H1 (cell line): ENCODE measurements around the gene KIF3B. TPM values are rescaled to one million over a fixed set of nuclear protein-coding genes. Genes with fewer than 3 reads are reported as not detected.

Experiments
- CTCF ChIA-PET: fragments of 300-600 bp; sonication (Branson Sonifier 250); formaldehyde crosslinking; loops from one replicate; lab custom pipeline; 2021; ENCODE audit not compliant: partially characterized antibody; lab: Charles Lee
- POLR2A ChIA-PET: fragments of 300-600 bp; sonication (Branson Sonifier 250); formaldehyde crosslinking; loops from one replicate; lab custom pipeline; 2021; ENCODE audit warnings: inconsistent platforms; ENCODE audit not compliant: partially characterized antibody; lab: Charles Lee
- DNase-seq, 2 experiments: peaks; one replicate each; pipeline versions ENCODE4 v3.0.0 to v3.0.0-alpha.2; 2010 to 2022; ENCODE audit warnings: low spot score in 2 of 2, low read depth in 1 of 2, mixed read lengths in 1 of 2
- FAIRE-seq: peaks from 2 replicates; lab custom pipeline; 2011; peaks lifted over from hg19 to GRCh38; lab: Jason Lieb, UNC
- H2AFZ ChIP-seq: 2 replicates; pipeline ENCODE4 v1.8.1; 2012; ENCODE audit warnings: low read length, inconsistent platforms
- H2AK5ac ChIP-seq: 2 replicates; pipeline ENCODE4 v1.6.1; 2013; ENCODE audit warnings: low read depth, low read length
- H2BK120ac ChIP-seq: replicated peaks from 2 replicates; pipeline ENCODE3; 2013; ENCODE audit warnings: low read depth, low read length, inconsistent platforms
- H2BK12ac ChIP-seq: 2 replicates; pipeline ENCODE4 v1.6.1; 2013; ENCODE audit warnings: low read depth, low read length
- H2BK15ac ChIP-seq: 2 replicates; pipeline ENCODE4 v1.6.1; 2013; ENCODE audit warnings: low read length
- H2BK20ac ChIP-seq: 2 replicates; pipeline ENCODE4 v1.6.1; 2013; ENCODE audit warnings: low read length
- H2BK5ac ChIP-seq: 2 replicates; pipeline ENCODE4 v1.6.1; 2013; ENCODE audit warnings: low read depth, low read length
- H3K14ac ChIP-seq: 2 replicates; pipeline ENCODE4 v1.6.1; 2013; ENCODE audit warnings: inconsistent platforms; ENCODE audit not compliant: insufficient read length
- H3K18ac ChIP-seq: 2 replicates; pipeline ENCODE4 v1.6.1; 2013; ENCODE audit warnings: low read length; ENCODE audit errors: extremely low read depth
- H3K23ac ChIP-seq: 2 replicates; pipeline ENCODE4 v1.6.1; 2013; ENCODE audit warnings: inconsistent platforms; ENCODE audit not compliant: insufficient read length
- H3K23me2 ChIP-seq: 2 replicates; pipeline ENCODE4 v1.6.1; 2013; ENCODE audit warnings: low read depth, low read length
- H3K27ac ChIP-seq: 2 replicates; pipeline ENCODE4 v1.6.1; 2011; ENCODE audit warnings: low read depth, low read length, inconsistent platforms
- H3K27me3 ChIP-seq, 4 experiments: replicated peaks in 1 of 4; 1 replicate in 1 of 4; 2 replicates in 3 of 4; pipeline versions ENCODE4 v1.6.1 to v1.8.1; 2011 to 2013; ENCODE audit warnings: low read length in 3 of 4, mild to moderate bottlenecking in 3 of 4, inconsistent platforms in 2 of 4, mixed read lengths in 2 of 4, moderate library complexity in 1 of 4; ENCODE audit not compliant: control insufficient read depth in 3 of 4, insufficient read depth in 3 of 4; ENCODE audit errors: extremely low read depth in 1 of 4
- H3K36me3 ChIP-seq, 4 experiments: 2 replicates each; pipeline versions ENCODE4 v1.6.1 to v1.8.1; 2011 to 2013; ENCODE audit warnings: mild to moderate bottlenecking in 4 of 4, low read length in 3 of 4, moderate library complexity in 2 of 4, control low read depth in 1 of 4, inconsistent platforms in 1 of 4; ENCODE audit not compliant: insufficient read depth in 4 of 4, control insufficient read depth in 2 of 4
- H3K4ac ChIP-seq: replicated peaks from 2 replicates; pipeline ENCODE3; 2013; ENCODE audit warnings: low read length, low read depth, mixed read lengths, inconsistent platforms; ENCODE audit not compliant: insufficient read length
- H3K4me1 ChIP-seq, 4 experiments: replicated peaks in 1 of 4; 1 replicate in 1 of 4; 2 replicates in 3 of 4; pipeline versions ENCODE4 v1.6.1 to v1.8.1; 2011 to 2013; ENCODE audit warnings: low read length in 3 of 4, inconsistent platforms in 2 of 4, mixed read lengths in 1 of 4; ENCODE audit not compliant: insufficient read depth in 4 of 4, control insufficient read depth in 3 of 4
- H3K4me2 ChIP-seq, 2 experiments: 2 replicates each; pipeline versions ENCODE4 v1.6.1 to v1.8.1; 2011 to 2013; ENCODE audit warnings: low read depth in 2 of 2, low read length in 2 of 2, control low read depth in 1 of 2, inconsistent platforms in 1 of 2, mild to moderate bottlenecking in 1 of 2; ENCODE audit not compliant: insufficient read depth in 1 of 2
- H3K4me3 ChIP-seq, 4 experiments: fragments of 200-600, 300-600 bp in 1 of 4; sonication (generic), shearing (Covaris generic), sonication (Bioruptor Twin) in 1 of 4; 2 replicates each; pipeline versions ENCODE4 v1.5.1 to v1.8.1; 2011 to 2016; ENCODE audit warnings: low read length in 4 of 4, low read depth in 3 of 4, control low read depth in 2 of 4, inconsistent platforms in 2 of 4, mild to moderate bottlenecking in 2 of 4, mixed read lengths in 1 of 4, moderate library complexity in 1 of 4; ENCODE audit not compliant: insufficient read depth in 2 of 4; ENCODE audit errors: extremely low read depth in 1 of 4
- H3K56ac ChIP-seq: replicated peaks from 2 replicates; pipeline ENCODE3; 2013; ENCODE audit warnings: low read depth, mild to moderate bottlenecking, mixed read lengths, low read length, inconsistent platforms; ENCODE audit not compliant: insufficient read length
- H3K79me1 ChIP-seq: 2 replicates; pipeline ENCODE4 v1.6.1; 2013; ENCODE audit warnings: low read depth, low read length, control low read depth
- H3K79me2 ChIP-seq, 2 experiments: 2 replicates each; pipeline versions ENCODE4 v1.6.1 to v1.8.1; 2012 to 2013; ENCODE audit warnings: low read length in 2 of 2, mild to moderate bottlenecking in 2 of 2, inconsistent platforms in 1 of 2; ENCODE audit not compliant: insufficient read depth in 2 of 2, control insufficient read depth in 1 of 2
- H3K9ac ChIP-seq, 4 experiments: replicated peaks in 1 of 4; 1 replicate in 1 of 4; 2 replicates in 3 of 4; pipeline versions ENCODE4 v1.6.1 to v1.8.1; 2011 to 2013; ENCODE audit warnings: low read depth in 3 of 4, low read length in 3 of 4, control low read depth in 2 of 4, mild to moderate bottlenecking in 2 of 4, moderate library complexity in 2 of 4, inconsistent platforms in 1 of 4; ENCODE audit errors: extremely low read depth in 1 of 4
- H3K9me3 ChIP-seq, 2 experiments: 2 replicates each; pipeline versions ENCODE4 v1.6.1 to v1.8.1; 2012 to 2013; ENCODE audit warnings: mild to moderate bottlenecking in 2 of 2, moderate library complexity in 2 of 2, control low read depth in 1 of 2, inconsistent platforms in 1 of 2, low read depth in 1 of 2, low read length in 1 of 2, mixed read lengths in 1 of 2; ENCODE audit not compliant: insufficient read depth in 2 of 2
- H4K20me1 ChIP-seq, 2 experiments: replicated peaks in 1 of 2; 2 replicates each; pipeline versions ENCODE3 to v1.8.1; 2011 to 2013; ENCODE audit warnings: inconsistent platforms in 2 of 2, low read length in 2 of 2, mild to moderate bottlenecking in 1 of 2; ENCODE audit not compliant: insufficient read depth in 2 of 2, control insufficient read depth in 1 of 2
- H4K5ac ChIP-seq: 2 replicates; pipeline ENCODE4 v1.6.1; 2013; ENCODE audit warnings: low read length, low read depth, mixed read lengths, inconsistent platforms; ENCODE audit not compliant: insufficient read length
- H4K8ac ChIP-seq: 2 replicates; pipeline ENCODE4 v1.8.0; 2013; ENCODE audit warnings: mild to moderate bottlenecking, moderate library complexity, low read length, inconsistent platforms; ENCODE audit not compliant: insufficient read depth; ENCODE audit errors: extremely low read depth
- H4K91ac ChIP-seq: replicated peaks from 2 replicates; pipeline ENCODE3; 2013; ENCODE audit warnings: low read length, mixed read lengths, inconsistent platforms; ENCODE audit not compliant: insufficient read length
- ATF3 ChIP-seq: IDR thresholded peaks from 2 replicates; pipeline ENCODE4 v1.6.1; 2011; ENCODE audit warnings: low read depth, mild to moderate bottlenecking, low read length; ENCODE audit not compliant: insufficient read depth
- BACH1 ChIP-seq: IDR thresholded peaks from 2 replicates; pipeline ENCODE4 v1.6.1; 2012; ENCODE audit warnings: low read length, improper control_type of control experiment
- CTBP2 ChIP-seq: IDR thresholded peaks from 2 replicates; pipeline ENCODE4 v1.7.0; 2011; ENCODE audit warnings: borderline replicate concordance, mild to moderate bottlenecking, moderate library complexity, mixed read lengths, low read length; ENCODE audit not compliant: insufficient read depth, insufficient read length
- RAD21 ChIP-seq, 2 experiments: IDR thresholded peaks in 1 of 2; conservative IDR thresholded peaks in 1 of 2; 2 replicates each; pipeline ENCODE4 v1.6.1; 2011; ENCODE audit warnings: low read depth in 2 of 2, low read length in 2 of 2, improper control_type of control experiment in 1 of 2, inconsistent platforms in 1 of 2, mild to moderate bottlenecking in 1 of 2, moderate library complexity in 1 of 2
- RFX5 ChIP-seq: IDR thresholded peaks from 2 replicates; pipeline ENCODE4 v1.6.1; 2011; ENCODE audit warnings: low read depth, low read length, improper control_type of control experiment, borderline replicate concordance
- RXRA ChIP-seq: IDR thresholded peaks from 2 replicates; pipeline ENCODE4 v1.6.1; 2011; ENCODE audit warnings: low read depth, mild to moderate bottlenecking, low read length, moderate library complexity; ENCODE audit not compliant: insufficient read depth
- SP1 ChIP-seq: IDR thresholded peaks from 2 replicates; pipeline ENCODE4 v1.6.1; 2011; ENCODE audit warnings: low read depth, low read length
- SRF ChIP-seq: IDR thresholded peaks from 2 replicates; pipeline ENCODE4 v1.6.1; 2011; ENCODE audit warnings: mild to moderate bottlenecking, low read depth, low read length, moderate library complexity
- TAF7 ChIP-seq: optimal IDR thresholded peaks from 2 replicates; pipeline ENCODE3; 2011; ENCODE audit warnings: low read depth, mild to moderate bottlenecking, inconsistent platforms, low read length, moderate library complexity, borderline replicate concordance
- TCF12 ChIP-seq: IDR thresholded peaks from 2 replicates; pipeline ENCODE4 v1.6.1; 2011; ENCODE audit warnings: low read depth, mild to moderate bottlenecking, low read length
- ZNF274 ChIP-seq: IDR thresholded peaks from 2 replicates; pipeline ENCODE4 v1.7.0; 2012; ENCODE audit warnings: low read length, borderline replicate concordance; ENCODE audit errors: extremely low read depth
- WGBS, 2 experiments: shearing (Covaris generic) in 1 of 2; methylation state at CpG; one replicate each; pipeline versions ENCODE4 v1.1.6 to v1.1.7; 2013 to 2015; ENCODE audit warnings: low lambda C conversion rate in 2 of 2, mixed read lengths in 2 of 2, inconsistent platforms in 1 of 2, low coverage in 1 of 2, missing lambda C conversion rate in 1 of 2; ENCODE audit not compliant: insufficient replicate concordance in 2 of 2, insufficient coverage in 1 of 2, insufficient read length in 1 of 2; ENCODE audit errors: extremely low coverage in 1 of 2, missing lambda C conversion rate in 1 of 2; 5-methylcytosine and 5-hydroxymethylcytosine counted together
- polyA plus RNA-seq, 7 experiments: library from polyadenylated mRNA; depleted of rRNA in 3 of 7; stranded (reverse) in 5 of 7; unstranded in 2 of 7; fragments of >200 nt in 5 of 7; fragments of 200-250 nt in 2 of 7; gene quantifications; 1 replicate in 5 of 7; 2 replicates in 1 of 7; 4 replicates in 1 of 7; pipeline versions ENCODE4 v1.2.1 to v1.2.3, GENCODE V29; 2011 to 2013; ENCODE audit warnings: missing spikeins in 2 of 7, mixed read lengths in 2 of 7
- total RNA-seq: library from RNA; stranded (reverse); fragmentation: NEBNext Ultra II Directional; extraction: Animal tissue kit (Norgen Biotek cat#: 25700); gene quantifications from 2 replicates; pipeline ENCODE4 v1.2.1, GENCODE V29; 2021
- TF ChIP-seq, protein P1 (sequence below): IDR thresholded peaks from 2 replicates; pipeline ENCODE4 v1.6.1; 2012; ENCODE audit warnings: inconsistent platforms

The KIF3B gene
- total and polyA plus RNA-seq, 2 of the 8 experiments (the other 6 are each of a cell fraction or from before 2014, with no cell fraction given), result 10.1 to 22.4 TPM

DNA sequence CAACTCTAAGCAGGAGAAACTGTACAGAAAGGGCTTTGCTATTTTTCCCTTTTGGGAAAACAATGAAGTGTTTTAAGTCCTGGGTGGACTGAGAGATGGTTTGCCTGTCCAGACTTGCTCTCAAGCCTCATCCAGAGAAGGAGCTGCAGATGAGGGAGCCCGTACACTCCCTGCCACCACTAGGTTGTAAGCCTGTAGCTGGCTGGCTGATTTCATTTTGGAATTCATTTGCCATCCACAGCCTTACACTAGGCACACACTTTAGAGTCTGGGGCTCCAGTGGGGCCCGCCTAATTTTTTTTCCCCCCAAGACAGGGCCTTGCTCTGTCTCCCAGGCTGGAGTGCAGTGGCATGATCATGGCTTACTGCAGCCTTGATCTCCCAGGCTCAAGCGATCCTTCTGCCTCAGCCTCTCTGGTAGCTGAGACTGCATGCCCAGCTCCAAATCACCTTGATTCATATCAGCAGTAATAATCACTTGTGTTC is 41.4 kb upstream of the KIF3B start:
- 84% methylated on average over 3 of the region's 3 CpGs; no CpG with 5 or more reads in 1 of the 2 experiments for WGBS, 2 experiments
- Histone ChIP-seq H3K4me1 (peaks cover 0 to 7% (median 4%) of the 10 kb centered on the region in 4 experiments; a peak in 4 of 7 replicates), H3K9ac (no peak overlapping the region), H3K23me2 (no peaks in the 10 kb centered on the region), H4K8ac (no peak overlapping the region), H2BK15ac (no peak overlapping the region; the same call in 1 of the 2 replicates), H4K91ac (no peak overlapping the region), H4K20me1 (peaks cover 0 to 1% of the 10 kb centered on the region in 2 experiments), H2AK5ac (no peak overlapping the region), H3K79me2 (no peaks in the 10 kb centered on the region), H3K36me3 (peaks cover 17 to 40% (median 30%) of the 10 kb centered on the region in 4 experiments; a peak in 6 of 8 replicates), H3K4ac (no peak overlapping the region), H4K5ac (no peak overlapping the region), H3K27ac (no peak overlapping the region), H3K18ac (no peak overlapping the region), H2AFZ (no peak overlapping the region), H3K27me3 (no peaks in the 10 kb centered on the region), H3K23ac (no peak overlapping the region), H2BK5ac (no peak overlapping the region), H3K56ac (no peak overlapping the region), H3K4me2 (no peak overlapping the region), H3K9me3 (no peaks in the 10 kb centered on the region), H3K14ac (no peak overlapping the region), H2BK20ac (no peak overlapping the region), H3K79me1 (no peaks in the 10 kb centered on the region), H2BK12ac (no peak overlapping the region), H2BK120ac (no peak overlapping the region), H3K4me3 (no peak overlapping the region)
- ChIA-PET CTCF (interaction anchor here (1.1 kb wide), 1 partner anchor 103 kb away, joined by 3 read pairs; no protein-coding TSS in a partner anchor), POLR2A (interaction anchor here (1.2 to 1.5 kb wide), 2 partner anchors 13 to 21 kb away, joined by 4 read pairs; no protein-coding TSS in a partner anchor)
- no peak for FAIRE-seq
- no peak for DNase-seq
- TF ChIP-seq ZNF274 (no peak), SP1 (no peak), RAD21 (IDR thresholded peaks at IDR 0.05 in 1 of 2, conservative IDR thresholded peaks at IDR 0.05 in 1 of 2; ENCODE audit: low read depth in 2 of 2, low read length in 2 of 2) (no peak), ATF3 (no peak), TAF7 (no peak), BACH1 (no peak), RFX5 (no peak), SRF (no peak), CTBP2 (no peak), TCF12 (no peak), RXRA (no peak)
- TF ChIP-seq, protein P1, sequence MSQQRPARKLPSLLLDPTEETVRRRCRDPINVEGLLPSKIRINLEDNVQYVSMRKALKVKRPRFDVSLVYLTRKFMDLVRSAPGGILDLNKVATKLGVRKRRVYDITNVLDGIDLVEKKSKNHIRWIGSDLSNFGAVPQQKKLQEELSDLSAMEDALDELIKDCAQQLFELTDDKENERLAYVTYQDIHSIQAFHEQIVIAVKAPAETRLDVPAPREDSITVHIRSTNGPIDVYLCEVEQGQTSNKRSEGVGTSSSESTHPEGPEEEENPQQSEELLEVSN, result no peak
